HG02798 (cell line): ENCODE measurements around the gene OGFOD3.
"Not testable (repeated sequence)": the region's sequence is repeated elsewhere in the genome, so short reads cannot be mapped to it uniquely, and the experiment has no call there.

Experiments
- ATAC-seq: cut with Tn5 transposase; IDR thresholded peaks from one replicate; pipeline ENCODE4 v1.9.1; 2021; ENCODE audit warnings: mild to moderate bottlenecking; ENCODE audit not compliant: unreplicated experiment, poor library complexity

The OGFOD3 gene

DNA sequence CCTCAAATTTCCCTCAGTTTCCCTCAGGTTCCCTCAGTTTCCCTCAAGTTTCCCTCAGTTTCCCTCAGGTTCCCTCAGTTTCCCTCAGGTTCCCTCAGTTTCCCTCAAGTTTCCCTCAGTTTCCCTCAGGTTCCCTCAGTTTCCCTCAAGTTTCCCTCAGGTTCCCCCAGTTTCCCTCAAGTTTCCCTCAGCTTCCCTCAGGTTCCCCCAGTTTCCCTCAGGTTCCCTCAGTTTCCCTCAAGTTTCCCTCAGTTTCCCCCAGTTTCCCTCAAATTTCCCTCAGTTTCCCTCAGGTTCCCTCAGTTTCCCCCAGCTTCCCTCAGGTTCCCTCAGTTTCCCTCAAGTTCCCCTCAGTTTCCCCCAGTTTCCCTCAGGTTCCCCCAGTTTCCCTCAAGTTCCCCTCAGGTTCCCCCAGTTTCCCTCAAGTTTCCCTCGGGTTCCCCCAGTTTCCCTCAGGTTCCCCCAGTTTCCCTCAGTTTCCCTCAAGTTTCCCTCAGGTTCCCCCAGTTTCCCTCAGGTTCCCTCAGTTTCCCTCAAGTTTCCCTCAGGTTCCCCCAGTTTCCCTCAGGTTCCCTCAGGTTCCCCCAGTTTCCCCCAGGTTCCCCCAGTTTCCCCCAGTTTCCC lies 58.8 kb downstream of the OGFOD3 start:
- ATAC-seq, result not testable (repeated sequence)

DNA sequence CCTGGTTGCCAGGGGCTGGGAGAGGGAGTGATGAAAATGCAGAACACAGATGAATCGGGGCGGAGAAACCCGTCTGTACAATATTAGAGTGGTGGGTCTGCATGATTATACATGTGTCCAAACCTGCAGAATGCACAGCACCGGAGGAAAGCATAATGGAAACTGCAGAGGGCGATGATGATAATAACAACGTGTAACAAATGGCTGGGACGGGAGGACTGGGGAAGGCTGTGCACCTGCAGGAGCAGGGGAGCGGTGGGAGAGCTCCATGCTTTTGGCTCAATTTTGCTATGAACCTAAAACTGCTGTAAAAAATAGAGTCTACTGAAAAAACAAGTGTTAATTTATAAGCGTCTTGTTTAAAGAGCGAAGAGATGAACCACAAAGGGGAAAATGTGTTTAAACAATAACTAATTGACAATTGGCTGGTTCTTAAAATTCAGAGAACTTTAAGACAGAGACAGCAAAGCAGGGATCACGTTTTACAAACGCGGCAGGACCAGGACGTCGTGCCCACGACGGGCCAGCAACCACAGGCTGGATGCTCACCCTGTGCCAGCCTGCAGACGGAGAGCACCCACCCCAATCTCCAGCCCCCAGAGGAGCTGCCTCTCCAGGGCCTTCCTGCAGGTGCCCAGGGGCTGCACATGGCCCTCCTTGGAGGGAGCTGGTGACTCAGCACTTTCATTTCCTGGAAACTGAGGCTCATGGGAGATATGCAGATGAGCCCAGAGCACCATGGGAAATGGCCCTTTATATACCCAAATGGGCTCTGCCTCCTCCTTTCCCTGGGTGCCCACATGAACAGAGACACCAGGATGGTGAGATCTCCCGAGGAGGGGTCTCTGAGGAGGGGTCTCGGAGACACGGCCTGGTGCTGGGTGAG lies 59.7 kb downstream of the OGFOD3 start, which contains the start of gene TEX19:
Gene TEX19, plus strand, starts transcription at position 783 of the 886 bp plus-strand sequence. CDS start 2,904 bp downstream, outside the sequence.
- no peak for ATAC-seq

DNA sequence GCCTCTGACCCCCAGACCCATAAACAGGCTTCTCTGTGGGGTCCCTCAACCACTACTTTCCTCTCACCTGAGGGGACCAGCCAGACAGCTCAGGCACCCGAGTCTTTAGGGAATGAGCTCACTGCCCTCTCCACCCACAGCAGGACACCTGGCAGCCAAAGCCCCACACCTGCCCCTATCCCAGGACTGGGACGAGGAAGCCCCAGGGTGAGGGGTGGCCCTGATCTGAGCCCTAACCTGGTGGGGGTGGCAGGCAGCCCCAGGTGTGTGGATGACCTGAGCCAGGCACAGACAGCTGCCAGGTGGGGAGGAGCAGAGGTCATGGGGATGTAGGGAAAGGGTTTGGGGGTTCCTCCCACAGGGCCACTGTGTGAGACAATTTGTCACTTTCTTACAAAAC lies 61.0 kb downstream of the OGFOD3 start:
- ATAC-seq, result no peak

DNA sequence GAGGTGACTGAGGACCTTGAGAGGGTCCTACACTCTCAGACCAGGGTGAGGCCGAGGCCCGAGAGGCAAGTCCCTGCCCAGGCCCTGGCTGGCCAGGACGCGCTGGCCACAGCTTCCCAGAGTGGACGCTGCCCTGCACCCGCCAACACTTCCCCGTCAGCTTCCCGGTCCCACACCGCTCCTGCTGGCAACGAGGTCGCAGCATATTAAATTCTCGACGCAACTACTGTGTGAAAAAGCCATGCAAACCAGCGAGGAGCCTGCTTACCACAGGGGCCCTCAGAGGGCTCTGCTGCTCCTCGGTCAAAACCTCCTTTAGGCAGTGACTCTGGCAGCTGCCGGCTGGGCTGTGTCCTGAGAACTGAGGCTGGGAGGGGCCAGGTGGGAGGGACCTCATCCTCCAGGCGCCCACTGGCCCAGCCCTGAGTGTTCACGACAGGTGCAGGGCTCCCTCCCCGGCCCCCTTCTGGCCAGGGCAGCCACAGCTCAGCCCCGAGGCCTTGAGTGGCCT lies 61.5 kb downstream of the OGFOD3 start:
- no peak for ATAC-seq

GRCh38 chr17:82355770-82356427 lies 62.5 kb downstream of the OGFOD3 start:
- ATAC-seq, result no peak

DNA sequence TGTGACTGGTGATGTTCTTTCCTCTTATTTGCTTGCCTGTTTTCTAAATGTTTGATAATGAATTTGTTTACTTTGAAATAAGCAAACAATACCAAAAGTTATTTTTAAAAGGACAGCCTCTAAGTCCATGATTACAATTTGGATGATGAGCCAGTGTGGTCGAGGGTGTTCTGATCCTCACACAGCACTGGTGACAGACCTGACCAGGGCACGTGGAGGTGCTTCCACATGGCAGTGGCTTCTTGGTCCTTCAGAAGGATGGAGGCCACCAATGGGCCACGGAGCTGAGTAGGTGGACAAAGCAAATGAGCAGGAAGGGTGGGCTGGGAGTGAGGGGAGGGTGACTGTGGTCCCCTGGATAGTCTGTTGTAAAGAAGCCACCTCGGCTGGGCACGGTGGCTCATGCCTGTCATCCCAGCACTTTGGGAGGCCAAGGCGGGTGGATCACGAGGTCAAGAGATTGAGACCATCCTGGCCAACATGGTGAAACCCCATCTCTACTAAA lies 63.5 kb downstream of the OGFOD3 start:
- no peak for ATAC-seq

DNA sequence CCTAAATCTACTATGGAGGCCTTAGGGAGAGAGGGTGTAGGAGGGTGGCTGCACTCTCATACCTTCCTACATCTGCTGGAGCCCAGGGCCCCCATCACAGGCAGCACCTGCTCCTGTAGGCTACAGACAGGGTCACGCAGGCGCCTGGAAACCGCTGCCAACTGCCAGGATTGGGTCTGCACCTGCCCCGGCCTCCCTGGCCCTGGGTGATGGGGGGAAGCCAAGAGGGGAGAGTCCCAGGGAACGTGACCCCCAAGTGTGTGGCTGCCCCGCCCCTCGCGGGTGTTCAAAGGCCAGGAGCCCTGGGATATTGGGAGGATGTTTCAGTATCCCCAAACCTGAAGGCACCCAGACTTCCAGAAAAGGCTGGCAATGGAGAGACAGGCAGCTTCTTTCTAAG lies 64.9 kb downstream of the OGFOD3 start:
- no peak for ATAC-seq

GRCh38 chr17:82351713-82352488 lies 66.5 kb downstream of the OGFOD3 start:
- peak; percentile 59 for ATAC-seq

DNA sequence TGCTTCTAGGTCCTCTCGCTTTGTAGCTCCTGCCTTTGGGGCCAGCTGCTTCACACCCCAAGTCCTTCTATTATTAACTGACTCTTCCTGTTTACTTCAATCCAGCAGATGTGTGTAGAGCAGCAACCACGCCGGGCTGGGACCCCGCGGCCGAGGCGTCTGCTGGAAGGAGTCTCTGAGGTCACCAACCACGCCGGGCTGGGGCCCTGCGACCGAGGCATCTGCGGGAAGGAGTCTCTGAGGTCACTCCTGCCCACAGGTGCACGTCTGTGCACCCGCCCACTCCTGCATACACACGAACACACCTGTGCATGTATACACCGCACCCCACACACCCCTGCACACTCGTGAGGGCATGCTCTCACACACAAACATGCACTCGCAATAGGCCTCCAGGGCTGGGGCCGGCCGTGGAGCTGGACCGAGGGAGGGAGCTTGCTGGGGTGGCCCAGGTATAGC lies 67.1 kb downstream of the OGFOD3 start:
- peak; percentile 53 for ATAC-seq

DNA sequence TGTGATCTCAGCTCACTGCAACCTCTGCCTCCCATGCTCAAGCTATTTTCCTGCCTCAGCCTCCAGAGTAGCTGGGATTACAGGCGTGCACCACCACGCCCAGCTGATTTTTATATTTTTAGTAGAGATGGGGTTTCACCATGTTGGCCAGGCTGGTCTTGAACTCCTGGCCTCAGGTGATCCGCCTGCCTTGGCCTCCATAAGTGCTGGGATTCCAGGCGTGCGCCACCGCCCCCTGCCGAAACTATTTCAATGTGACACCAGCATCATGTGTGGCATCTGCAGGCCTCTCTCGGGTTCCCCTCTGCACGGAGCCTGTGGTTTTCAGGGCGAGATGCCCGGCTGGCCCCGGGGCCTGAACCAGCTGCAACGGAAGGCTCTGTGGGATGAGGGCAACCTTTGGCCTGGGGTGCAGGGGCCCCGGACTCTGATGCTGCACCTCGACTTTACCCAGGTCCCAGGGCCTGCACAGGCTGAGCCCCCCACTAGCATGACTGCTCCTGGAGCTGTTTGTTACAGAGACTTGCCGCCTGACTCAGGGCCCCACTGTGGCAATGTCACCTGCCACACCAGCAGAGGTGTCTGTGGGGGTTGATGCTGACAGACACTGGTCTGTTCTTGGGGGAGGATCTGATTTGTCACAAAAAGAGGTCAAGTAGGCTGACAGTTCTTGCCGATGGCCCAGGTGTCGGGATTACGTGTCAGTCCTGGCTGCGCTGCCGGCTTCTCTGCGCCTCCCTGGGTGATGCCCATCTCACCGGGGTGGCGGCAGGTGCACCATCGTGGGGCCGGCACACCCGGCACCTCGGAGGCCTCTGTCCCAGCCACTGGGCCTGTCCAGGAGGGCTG lies 68.0 kb downstream of the OGFOD3 start:
- no peak for ATAC-seq

GRCh38 chr17:82349287-82349701 lies 69.1 kb downstream of the OGFOD3 start:
- no peak for ATAC-seq

GRCh38 chr17:82348866-82349265 lies 69.5 kb downstream of the OGFOD3 start:
- ATAC-seq, result no peak

- no peak for ATAC-seq
Observed at GRCh38 chr17:82348434-82348833, 70.0 kb downstream of the OGFOD3 start.

GRCh38 chr17:82347994-82348393 lies 70.4 kb downstream of the OGFOD3 start:
- not testable (repeated sequence) for ATAC-seq

DNA sequence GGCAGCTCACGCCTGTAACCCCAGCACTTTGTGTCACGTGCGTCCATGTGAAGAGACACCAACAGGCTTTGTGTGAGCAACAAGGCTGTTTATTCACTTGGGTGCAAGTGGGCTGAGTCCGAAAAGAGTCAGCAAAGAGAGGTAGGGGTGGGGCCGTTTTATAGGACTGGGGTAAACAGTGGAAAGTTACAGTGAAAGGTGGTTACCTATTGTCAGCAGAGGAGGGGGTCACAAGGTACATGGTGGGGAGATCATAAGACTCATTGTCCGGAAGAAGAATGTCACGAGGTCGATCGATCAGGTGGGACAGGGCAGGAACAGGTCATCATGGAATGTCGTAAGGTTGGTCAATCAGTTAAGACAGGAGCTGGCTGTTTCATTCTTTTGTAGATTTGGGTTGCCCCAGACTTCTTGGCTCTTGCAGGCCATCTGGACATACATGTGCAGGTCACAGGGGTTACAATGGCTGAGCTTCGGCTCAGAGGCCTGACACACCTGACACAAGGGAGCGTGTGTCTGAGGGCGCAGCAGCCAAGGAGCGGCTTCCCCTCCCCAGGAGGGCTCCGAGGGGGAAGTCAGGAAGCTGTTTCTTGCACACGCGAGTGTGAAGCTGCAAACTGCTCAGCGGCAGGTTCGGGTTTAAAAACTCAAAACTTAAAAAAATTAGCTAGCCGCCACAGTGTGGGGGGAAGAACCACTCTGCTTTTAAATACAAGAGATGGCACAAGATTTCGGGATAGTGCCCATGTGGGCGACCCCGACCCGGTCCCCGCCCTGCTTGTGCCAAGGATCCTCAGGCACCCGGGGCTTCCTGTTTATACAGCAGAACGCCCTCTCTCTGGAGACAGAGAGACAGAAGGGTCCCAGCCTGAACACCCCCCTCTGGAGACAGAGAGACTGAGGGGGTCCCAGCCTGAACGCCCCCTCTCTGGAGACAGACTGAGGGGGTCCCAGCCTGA lies 71.8 kb downstream of the OGFOD3 start:
- ATAC-seq, result no peak

GRCh38 chr17:82345151-82345976 lies 73.0 kb downstream of the OGFOD3 start:
- no peak for ATAC-seq
